Measurements from ENCODE around the gene IL1RAP.

GRCh38 chr3:190524942-190525341 is 11.1 kb downstream of the IL1RAP start:
- TF ChIP-seq CTCF (IDR thresholded peaks at IDR 0.05) (no peak), POLR2A (IDR thresholded peaks at IDR 0.05) (no peak)

Data from thyroid gland (tissue), 4 donors.